ENCODE measurements around the gene TIAM2.

The TIAM2 gene

DNA sequence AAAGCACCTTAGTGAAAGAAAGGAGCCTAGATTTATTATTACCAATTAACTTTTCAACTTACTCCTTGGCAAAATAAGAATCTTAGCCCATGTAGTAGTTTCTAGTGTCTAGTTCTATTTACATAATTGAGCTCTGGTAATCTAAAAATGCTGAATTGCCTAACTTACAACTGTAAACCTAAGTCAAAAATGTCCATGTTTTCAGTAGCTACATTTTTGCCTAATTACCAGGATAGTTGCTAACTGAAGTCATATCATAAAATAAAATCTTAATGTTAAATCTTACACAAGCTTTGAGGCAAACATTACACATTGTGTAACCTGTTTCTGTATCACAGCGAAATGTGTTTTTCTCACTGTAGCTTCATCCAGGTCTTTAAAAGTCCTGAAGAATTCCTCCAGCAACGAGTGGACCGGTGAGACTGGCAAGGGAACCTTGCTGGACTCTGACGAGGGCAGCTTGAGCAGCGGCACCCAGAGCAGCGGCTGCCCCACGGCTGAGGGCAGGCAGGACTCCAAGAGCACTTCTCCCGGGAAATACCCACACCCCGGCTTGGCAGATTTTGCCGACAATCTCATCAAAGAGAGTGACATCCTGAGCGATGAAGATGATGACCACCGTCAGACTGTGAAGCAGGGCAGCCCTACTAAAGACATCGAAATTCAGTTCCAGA, 261.1 kb downstream of the TIAM2 start:
- Histone ChIP-seq H3K27ac (no peak overlapping the region), H3K4me1 (ENCODE audit: control insufficient read depth in 1 of 2, insufficient read depth in 1 of 2, low read depth in 1 of 2, low read length in 1 of 2) (no peaks in the 10 kb centered on the region), H3K9me3 (no peaks in the 10 kb centered on the region), H3K36me3 (peaks cover 37% of the 10 kb centered on the region), H3K4me3 (ENCODE audit: low read depth in 1 of 2, low read length in 1 of 2) (no peak overlapping the region), H3K27me3 (no peaks in the 10 kb centered on the region)
- TF ChIP-seq, protein P1, sequence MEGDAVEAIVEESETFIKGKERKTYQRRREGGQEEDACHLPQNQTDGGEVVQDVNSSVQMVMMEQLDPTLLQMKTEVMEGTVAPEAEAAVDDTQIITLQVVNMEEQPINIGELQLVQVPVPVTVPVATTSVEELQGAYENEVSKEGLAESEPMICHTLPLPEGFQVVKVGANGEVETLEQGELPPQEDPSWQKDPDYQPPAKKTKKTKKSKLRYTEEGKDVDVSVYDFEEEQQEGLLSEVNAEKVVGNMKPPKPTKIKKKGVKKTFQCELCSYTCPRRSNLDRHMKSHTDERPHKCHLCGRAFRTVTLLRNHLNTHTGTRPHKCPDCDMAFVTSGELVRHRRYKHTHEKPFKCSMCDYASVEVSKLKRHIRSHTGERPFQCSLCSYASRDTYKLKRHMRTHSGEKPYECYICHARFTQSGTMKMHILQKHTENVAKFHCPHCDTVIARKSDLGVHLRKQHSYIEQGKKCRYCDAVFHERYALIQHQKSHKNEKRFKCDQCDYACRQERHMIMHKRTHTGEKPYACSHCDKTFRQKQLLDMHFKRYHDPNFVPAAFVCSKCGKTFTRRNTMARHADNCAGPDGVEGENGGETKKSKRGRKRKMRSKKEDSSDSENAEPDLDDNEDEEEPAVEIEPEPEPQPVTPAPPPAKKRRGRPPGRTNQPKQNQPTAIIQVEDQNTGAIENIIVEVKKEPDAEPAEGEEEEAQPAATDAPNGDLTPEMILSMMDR (IDR thresholded peaks at IDR 0.05), result no peak

DNA sequence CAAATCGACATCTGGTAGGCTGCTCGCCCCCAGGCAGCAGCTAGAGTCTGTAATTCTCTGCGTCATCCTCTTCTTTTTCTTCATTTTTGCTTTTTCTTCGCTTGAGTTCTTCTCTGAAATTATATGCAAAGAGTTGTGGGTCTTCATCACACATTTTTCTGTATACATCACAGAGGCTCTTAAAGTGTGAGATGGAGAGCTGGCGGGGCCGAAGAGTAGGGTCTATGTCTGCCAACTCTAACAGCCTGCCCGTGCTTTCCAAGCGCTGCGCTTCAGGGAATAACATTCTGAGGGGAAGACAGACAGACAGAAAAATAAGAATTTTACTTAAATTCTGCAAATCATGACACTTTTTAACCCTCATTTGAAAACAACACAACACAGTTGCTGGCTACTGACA, 262.7 kb downstream of the TIAM2 start:
- H3K4me3 ChIP-seq (ENCODE audit: low read depth in 1 of 2, low read length in 1 of 2), result no peak overlapping the region
- H3K27ac ChIP-seq, result no peak overlapping the region
- no peaks in the 10 kb centered on the region for H3K27me3 ChIP-seq
- TF ChIP-seq, protein P1 (IDR thresholded peaks at IDR 0.05), result no peak
- no peaks in the 10 kb centered on the region for H3K9me3 ChIP-seq
- H3K36me3 ChIP-seq, result peaks cover 37% of the 10 kb centered on the region
- no peaks in the 10 kb centered on the region for H3K4me1 ChIP-seq (ENCODE audit: control insufficient read depth in 1 of 2, insufficient read depth in 1 of 2, low read depth in 1 of 2, low read length in 1 of 2)

DNA sequence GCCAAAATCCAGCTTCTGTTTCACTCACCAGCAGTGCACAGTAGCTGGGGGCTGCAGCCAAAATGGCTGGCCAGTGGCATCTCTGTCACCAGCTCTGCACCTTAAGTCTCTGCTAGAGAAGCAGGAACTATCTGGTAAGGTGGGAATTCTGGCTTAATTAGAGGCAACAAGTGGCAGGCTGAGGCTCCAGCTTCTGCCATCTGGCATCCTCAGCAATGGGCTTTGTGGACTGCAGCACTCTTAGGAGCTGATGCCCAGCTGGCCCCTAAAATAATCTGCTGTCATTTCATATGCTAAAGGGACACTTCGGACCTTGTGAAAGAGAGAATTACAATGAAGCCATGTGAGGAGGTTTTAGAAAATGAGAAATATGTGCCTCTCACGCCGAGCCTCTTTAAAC, 264.1 kb downstream of the TIAM2 start:
- Histone ChIP-seq H3K4me1 (ENCODE audit: control insufficient read depth in 1 of 2, insufficient read depth in 1 of 2, low read depth in 1 of 2, low read length in 1 of 2) (no peaks in the 10 kb centered on the region), H3K36me3 (peaks cover 33% of the 10 kb centered on the region), H3K4me3 (ENCODE audit: low read depth in 1 of 2, low read length in 1 of 2) (no peak overlapping the region), H3K9me3 (no peaks in the 10 kb centered on the region), H3K27ac (no peak overlapping the region), H3K27me3 (no peaks in the 10 kb centered on the region)
- TF ChIP-seq, protein P1 (IDR thresholded peaks at IDR 0.05), result no peak

DNA sequence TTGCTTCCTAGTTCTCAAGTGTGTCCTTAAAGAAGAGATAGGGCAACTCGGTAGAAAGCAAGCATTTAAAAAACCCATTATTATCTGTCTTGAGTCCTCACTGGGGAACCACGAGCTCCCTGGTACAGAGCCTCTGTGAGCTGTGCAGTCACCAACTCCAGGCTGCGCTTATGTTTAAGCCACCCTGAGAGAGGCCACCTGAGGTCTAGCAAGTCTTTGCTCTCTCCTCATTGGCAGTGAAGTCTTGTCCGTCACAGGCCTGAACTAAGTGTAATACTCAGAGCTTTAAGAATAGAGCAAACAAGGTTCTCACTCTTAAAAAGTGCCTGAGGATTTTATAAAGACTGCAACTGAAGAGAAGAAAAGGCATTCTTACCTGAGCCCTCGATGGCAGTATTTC, 264.8 kb downstream of the TIAM2 start:
- no peak overlapping the region for H3K27ac ChIP-seq
- H3K27me3 ChIP-seq, result no peaks in the 10 kb centered on the region
- H3K36me3 ChIP-seq, result peaks cover 30% of the 10 kb centered on the region
- no peak overlapping the region for H3K4me3 ChIP-seq (ENCODE audit: low read depth in 1 of 2, low read length in 1 of 2)
- no peaks in the 10 kb centered on the region for H3K9me3 ChIP-seq
- H3K4me1 ChIP-seq (ENCODE audit: control insufficient read depth in 1 of 2, insufficient read depth in 1 of 2, low read depth in 1 of 2, low read length in 1 of 2), result no peaks in the 10 kb centered on the region
- TF ChIP-seq, protein P1 (IDR thresholded peaks at IDR 0.05), result no peak

DNA sequence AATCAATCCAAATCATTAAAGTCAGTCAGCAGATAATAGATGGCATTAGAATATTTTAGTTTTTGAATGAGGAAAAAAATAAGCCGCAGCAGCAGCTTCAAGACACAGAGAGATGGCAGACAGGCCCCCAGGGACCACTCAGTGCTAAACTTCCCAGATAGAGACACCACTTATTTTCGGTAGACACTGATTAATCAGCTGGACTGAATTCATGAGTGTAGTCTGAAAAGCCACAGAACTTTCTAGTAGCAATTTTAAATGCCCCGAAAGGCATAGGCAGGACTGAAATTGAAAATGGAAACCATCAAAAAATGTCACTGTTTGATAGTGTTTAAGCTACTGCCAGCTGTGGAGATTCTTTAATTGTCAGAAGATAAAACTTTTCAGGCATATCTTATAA, 265.6 kb downstream of the TIAM2 start:
- Histone ChIP-seq H3K9me3 (no peaks in the 10 kb centered on the region), H3K27me3 (no peaks in the 10 kb centered on the region), H3K27ac (no peak overlapping the region), H3K4me1 (ENCODE audit: control insufficient read depth in 1 of 2, insufficient read depth in 1 of 2, low read depth in 1 of 2, low read length in 1 of 2) (no peaks in the 10 kb centered on the region), H3K4me3 (ENCODE audit: low read depth in 1 of 2, low read length in 1 of 2) (no peak overlapping the region), H3K36me3 (peaks cover 29% of the 10 kb centered on the region)
- TF ChIP-seq, protein P1 (IDR thresholded peaks at IDR 0.05), result no peak

Measured in neutrophil (primary cell).